GM19395 (cell line): ENCODE results near the gene ME3.
"Not testable (repeated sequence)": the region's sequence is repeated elsewhere in the genome, so short reads cannot be mapped to it uniquely, and the experiment has no call there.

Experiments used
- ATAC-seq: cut with Tn5 transposase; IDR thresholded peaks from one replicate; pipeline ENCODE4 v1.9.1; 2021; ENCODE audit warnings: mild to moderate bottlenecking, moderate library complexity; ENCODE audit not compliant: unreplicated experiment

Gene ME3

GRCh38 chr11:86623736-86624135 lies 48.7 kb downstream of the ME3 start:
- no peak for ATAC-seq

- ATAC-seq: no peak
Measured at GRCh38 chr11:86623041-86623621, 49.3 kb downstream of the ME3 start.

- no peak for ATAC-seq
Measured at GRCh38 chr11:86621854-86622253, 50.6 kb downstream of the ME3 start.

- ATAC-seq: no peak
Measured at GRCh38 chr11:86620891-86621521, 51.4 kb downstream of the ME3 start.

GRCh38 chr11:86619428-86619827 lies 53.0 kb downstream of the ME3 start:
- not testable (repeated sequence) for ATAC-seq

- no peak for ATAC-seq
Measured at GRCh38 chr11:86617502-86617901, 54.9 kb downstream of the ME3 start.

GRCh38 chr11:86615487-86615886 lies 56.9 kb downstream of the ME3 start:
- no peak for ATAC-seq

- no peak for ATAC-seq
Measured at GRCh38 chr11:86610559-86611341, 61.7 kb downstream of the ME3 start.

- ATAC-seq: peak; percentile 97
Measured at GRCh38 chr11:86608251-86608799, 64.1 kb downstream of the ME3 start.

GRCh38 chr11:86606836-86607481 lies 65.5 kb downstream of the ME3 start:
- ATAC-seq: no peak

GRCh38 chr11:86606270-86606835 lies 66.1 kb downstream of the ME3 start:
- ATAC-seq: no peak

- no peak for ATAC-seq
Measured at GRCh38 chr11:86596861-86597586, 75.4 kb downstream of the ME3 start.

- ATAC-seq: no peak
Measured at GRCh38 chr11:86595955-86596354, 76.5 kb downstream of the ME3 start.

GRCh38 chr11:86595451-86595850 lies 77.0 kb downstream of the ME3 start:
- ATAC-seq: no peak

- ATAC-seq: no peak
Measured at GRCh38 chr11:86594746-86595145, 77.7 kb downstream of the ME3 start.

- ATAC-seq: no peak
Measured at GRCh38 chr11:86593833-86594232, 78.6 kb downstream of the ME3 start.

- peak; percentile 96 for ATAC-seq
Measured at GRCh38 chr11:86592659-86593451, 79.6 kb downstream of the ME3 start.

GRCh38 chr11:86592047-86592591 lies 80.3 kb downstream of the ME3 start:
- ATAC-seq: no peak

- ATAC-seq: no peak
Measured at GRCh38 chr11:86591631-86592030, 80.8 kb downstream of the ME3 start.
